ENCODE data around the gene HDLBP. TPM values are rescaled to one million over a fixed set of nuclear protein-coding genes. Genes with fewer than 3 reads are reported as not detected.

Gene HDLBP
- total and polyA plus RNA-seq, 10 of the 15 experiments (the other 5 are each of a cell fraction or from before 2014, with no cell fraction given), result 19.5 to 383 (median 249) TPM

GRCh38 chr2:241349941-241350340, 34.5 kb upstream of the HDLBP start:
- DNase-seq (ENCODE audit: low read depth, low spot score), result no peak
- H3K9ac ChIP-seq (ENCODE audit: control insufficient read depth, insufficient read depth, low read length), result no peak overlapping the region
- no peaks in the 10 kb centered on the region for H3K79me2 ChIP-seq (ENCODE audit: control insufficient read depth, insufficient read depth, low read length)
- no peak overlapping the region for H3K4me3 ChIP-seq
- no peak overlapping the region for H2AFZ ChIP-seq (ENCODE audit: control insufficient read depth, low read depth, low read length)
- no peak overlapping the region for H3K27ac ChIP-seq (ENCODE audit: control insufficient read depth, insufficient read depth)
- intact Hi-C loops (cut with micrococcal nuclease; ENCODE audit: unreplicated experiment), result loop anchor here (10.0 kb wide), 1 partner anchor 265 kb away; no protein-coding TSS in a partner anchor
- H3K4me1 ChIP-seq (ENCODE audit: control insufficient read depth, insufficient read depth, low read length), result no peaks in the 10 kb centered on the region; the same call in 1 of the 2 replicates
- no peaks in the 10 kb centered on the region for H3K27me3 ChIP-seq (replicated peaks in 1 of 2; ENCODE audit: control insufficient read depth in 2 of 2, insufficient read depth in 2 of 2, low read length in 1 of 2)
- POLR2A ChIA-PET, result interaction anchor here (0.6 kb wide), 1 partner anchor 88 kb away, joined by 3 read pairs; no protein-coding TSS in a partner anchor
- CTCF ChIA-PET, result interaction anchor here (1.4 to 3.3 kb wide), 3 partner anchors 15 to 93 kb away, joined by 3 to 15 read pairs (median 6); no protein-coding TSS in a partner anchor
- FAIRE-seq, result no peak
- ATAC-seq, result no peak
- H3K4me2 ChIP-seq (ENCODE audit: control insufficient read depth, insufficient read depth), result no peak overlapping the region
- H4K20me1 ChIP-seq (ENCODE audit: control insufficient read depth, insufficient read depth), result no peaks in the 10 kb centered on the region
- TF ChIP-seq E2F4 (IDR thresholded peaks at IDR 0.05; ENCODE audit: low read depth, low read length), result no peak
- no peak for TF ChIP-seq ESRRA (IDR thresholded peaks at IDR 0.05; ENCODE audit: low read length)
- RAD21 ChIA-PET (ENCODE audit: unreplicated experiment), result no interaction called here
- H3K36me3 ChIP-seq (ENCODE audit: control insufficient read depth in 2 of 2, insufficient read depth in 2 of 2, low read length in 1 of 2), result peaks cover 20 to 48% of the 10 kb centered on the region in 2 experiments
- no peaks in the 10 kb centered on the region for H3K9me3 ChIP-seq (replicated peaks; ENCODE audit: control insufficient read depth, insufficient read depth, low read length)
- SMC1A ChIA-PET (ENCODE audit: uncharacterized antibody, unreplicated experiment), result interaction anchor here (0.7 to 2.1 kb wide), 3 partner anchors 9 to 43 kb away, joined by 3 to 9 read pairs (median 3); no protein-coding TSS in a partner anchor
- 95% methylated on average over 8 of the region's 8 CpGs for WGBS (ENCODE audit: insufficient coverage, insufficient replicate concordance, low lambda C conversion rate, missing lambda C conversion rate)
- BruUV-seq (replicated peaks), result no TSS peak
- in situ Hi-C loops (cut with MboI), result loop anchor here (5.0 kb wide), 1 partner anchor 527 kb away; no protein-coding TSS in a partner anchor

- WGBS (ENCODE audit: insufficient coverage, insufficient replicate concordance, low lambda C conversion rate, missing lambda C conversion rate), result 95% methylated on average over 9 of the region's 9 CpGs
- no peak overlapping the region for H3K9ac ChIP-seq (ENCODE audit: control insufficient read depth, insufficient read depth, low read length)
- H3K9me3 ChIP-seq (replicated peaks; ENCODE audit: control insufficient read depth, insufficient read depth, low read length), result no peaks in the 10 kb centered on the region
- ATAC-seq (no peak), FAIRE-seq (no peak), DNase-seq (ENCODE audit: low read depth, low spot score) (no peak)
- peaks cover 20 to 57% of the 10 kb centered on the region in 2 experiments for H3K36me3 ChIP-seq (ENCODE audit: control insufficient read depth in 2 of 2, insufficient read depth in 2 of 2, low read length in 1 of 2)
- in situ Hi-C loops (cut with MboI) (no loop called here), intact Hi-C loops (cut with micrococcal nuclease; ENCODE audit: unreplicated experiment) (no loop called here)
- ChIA-PET CTCF (interaction anchor here (0.6 to 1.0 kb wide), 3 partner anchors 9 to 235 kb away, joined by 3 to 4 read pairs (median 3); no protein-coding TSS in a partner anchor), POLR2A (no interaction called here), SMC1A (ENCODE audit: uncharacterized antibody, unreplicated experiment) (interaction anchor here (0.6 to 2.0 kb wide), 4 partner anchors 10 to 46 kb away, joined by 3 to 12 read pairs (median 3); no protein-coding TSS in a partner anchor), RAD21 (ENCODE audit: unreplicated experiment) (no interaction called here)
- H3K4me2 ChIP-seq (ENCODE audit: control insufficient read depth, insufficient read depth), result no peak overlapping the region
- H4K20me1 ChIP-seq (ENCODE audit: control insufficient read depth, insufficient read depth), result peaks cover 2% of the 10 kb centered on the region; the same call in 1 of the 2 replicates
- H2AFZ ChIP-seq (ENCODE audit: control insufficient read depth, low read depth, low read length), result no peak overlapping the region
- BruUV-seq (replicated peaks), result no TSS peak
- H3K27me3 ChIP-seq (replicated peaks in 1 of 2; ENCODE audit: control insufficient read depth in 2 of 2, insufficient read depth in 2 of 2, low read length in 1 of 2), result no peaks in the 10 kb centered on the region
- H3K4me1 ChIP-seq (ENCODE audit: control insufficient read depth, insufficient read depth, low read length), result no peaks in the 10 kb centered on the region
- TF ChIP-seq FOXK2 (IDR thresholded peaks at IDR 0.05) (no peak), PBX3 (IDR thresholded peaks at IDR 0.05; ENCODE audit: insufficient replicate concordance, low read depth, low read length) (peak; percentile 7)
- no peak overlapping the region for H3K4me3 ChIP-seq
- no peaks in the 10 kb centered on the region; the same call in 1 of the 2 replicates for H3K79me2 ChIP-seq (ENCODE audit: control insufficient read depth, insufficient read depth, low read length)
- H3K27ac ChIP-seq (ENCODE audit: control insufficient read depth, insufficient read depth), result no peak overlapping the region
Observed at GRCh38 chr2:241344925-241345651, 29.6 kb upstream of the HDLBP start.

Measured in GM12878 (cell line).